ENCODE results near the gene SLC4A7. TPM values are rescaled to one million over a fixed set of nuclear protein-coding genes. Genes with fewer than 3 reads are reported as not detected.

Gene SLC4A7
- total and polyA plus RNA-seq, 2 donors (not counting 3 experiments of a cell fraction or from before 2014, with no cell fraction given), result 7.8 to 50.9 TPM

DNA sequence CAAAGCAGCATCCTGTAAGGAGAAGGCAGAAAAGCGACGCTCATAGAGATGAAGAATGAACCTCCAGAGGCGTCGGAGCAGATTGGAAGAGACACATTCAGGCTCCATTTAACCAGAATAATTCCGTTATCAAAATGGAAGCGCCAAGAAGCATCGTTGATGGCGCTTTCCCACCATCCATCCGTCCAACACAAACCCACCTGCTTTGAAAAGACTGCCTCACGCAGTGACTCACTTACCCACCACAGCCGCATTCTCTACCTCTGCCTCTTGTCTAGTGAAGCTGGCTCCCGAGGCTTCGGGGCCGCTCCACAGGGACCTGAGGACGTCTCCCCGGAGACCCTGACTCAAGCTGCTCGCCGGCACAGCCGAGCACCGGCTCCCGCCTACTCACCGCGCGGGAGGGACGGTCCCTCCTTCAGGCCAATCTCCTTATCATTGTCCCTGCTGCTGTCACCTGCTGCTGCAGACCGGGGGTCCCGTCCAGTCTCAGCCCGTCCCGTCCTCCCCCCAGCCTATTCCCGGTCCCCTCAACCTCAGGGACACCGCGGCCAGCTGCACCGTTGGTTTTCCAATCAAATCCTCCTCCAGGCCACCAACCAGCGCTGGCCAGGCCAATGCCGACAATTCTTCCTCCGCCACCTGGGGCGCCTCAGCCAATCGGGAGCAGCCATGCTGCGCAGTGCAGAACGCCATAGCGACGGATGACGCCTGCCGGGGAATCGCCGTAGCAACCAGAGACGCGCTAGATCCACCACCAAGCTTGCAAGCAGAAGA, 115.2 kb downstream of the SLC4A7 start, which contains the start of gene NEK10:
Gene NEK10, minus strand, starts transcription at position 553 of the 777 bp plus-strand sequence. CDS start 16,501 bp downstream, outside the sequence.
- peak; percentile 94 for DNase-seq (ENCODE audit: low read depth, low spot score)
- intact Hi-C loops (cut with micrococcal nuclease), result no loop called here

More for the DNA sequence above, 115.2 kb downstream of the SLC4A7 start, which contains the start of gene NEK10:
- H3K9me1 ChIP-seq (replicated peaks; ENCODE audit: control insufficient read depth, extremely low read depth, insufficient read depth, low read length), result no peaks in the 10 kb centered on the region
- H3K27me3 ChIP-seq (ENCODE audit: control insufficient read depth in 2 of 2, insufficient read depth in 2 of 2, low read length in 2 of 2), result no peaks in the 10 kb centered on the region
- no TSS peak for BruUV-seq (replicated peaks)
- H3K4me3 ChIP-seq (replicated peaks in 1 of 3; ENCODE audit: insufficient read depth in 1 of 3, low read depth in 1 of 3, low read length in 3 of 3), result peak within 1 kb of the TSS; percentile 24 to 65 (median 58)
- POLR2A ChIA-PET, result interaction anchor here (1.2 kb wide), 1 partner anchor 43 kb away, joined by 3 read pairs; no protein-coding TSS in a partner anchor
- no peaks in the 10 kb centered on the region for H3K9me3 ChIP-seq (replicated peaks; ENCODE audit: control insufficient read depth, insufficient read depth, low read length)
- CTCF ChIA-PET, result interaction anchor here (1.0 to 4.6 kb wide), 4 partner anchors 11 to 312 kb away, joined by 3 to 20 read pairs (median 8); no protein-coding TSS in a partner anchor
- no peaks in the 10 kb centered on the region for H4K20me1 ChIP-seq (replicated peaks; ENCODE audit: control insufficient read depth, extremely low read depth, insufficient read depth, low read length)
- TF ChIP-seq FOS (IDR thresholded peaks at IDR 0.05; ENCODE audit: borderline replicate concordance, insufficient read depth, low read length) (no peak), JUN (IDR thresholded peaks at IDR 0.05; ENCODE audit: borderline replicate concordance, insufficient read depth, insufficient read length, low read depth) (no peak), GATA2 (IDR thresholded peaks at IDR 0.05; ENCODE audit: insufficient read depth, insufficient read length, low read depth, low read length) (no peak), POLR2AphosphoS5 (IDR thresholded peaks at IDR 0.05; ENCODE audit: insufficient read depth, low read depth, low read length) (peak; percentile 82), POLR2A (IDR thresholded peaks at IDR 0.05; ENCODE audit: low read depth, low read length) (no peak), MYC (IDR thresholded peaks at IDR 0.05; ENCODE audit: low read depth, low read length) (no peak)
- TF ChIP-seq, protein P1, sequence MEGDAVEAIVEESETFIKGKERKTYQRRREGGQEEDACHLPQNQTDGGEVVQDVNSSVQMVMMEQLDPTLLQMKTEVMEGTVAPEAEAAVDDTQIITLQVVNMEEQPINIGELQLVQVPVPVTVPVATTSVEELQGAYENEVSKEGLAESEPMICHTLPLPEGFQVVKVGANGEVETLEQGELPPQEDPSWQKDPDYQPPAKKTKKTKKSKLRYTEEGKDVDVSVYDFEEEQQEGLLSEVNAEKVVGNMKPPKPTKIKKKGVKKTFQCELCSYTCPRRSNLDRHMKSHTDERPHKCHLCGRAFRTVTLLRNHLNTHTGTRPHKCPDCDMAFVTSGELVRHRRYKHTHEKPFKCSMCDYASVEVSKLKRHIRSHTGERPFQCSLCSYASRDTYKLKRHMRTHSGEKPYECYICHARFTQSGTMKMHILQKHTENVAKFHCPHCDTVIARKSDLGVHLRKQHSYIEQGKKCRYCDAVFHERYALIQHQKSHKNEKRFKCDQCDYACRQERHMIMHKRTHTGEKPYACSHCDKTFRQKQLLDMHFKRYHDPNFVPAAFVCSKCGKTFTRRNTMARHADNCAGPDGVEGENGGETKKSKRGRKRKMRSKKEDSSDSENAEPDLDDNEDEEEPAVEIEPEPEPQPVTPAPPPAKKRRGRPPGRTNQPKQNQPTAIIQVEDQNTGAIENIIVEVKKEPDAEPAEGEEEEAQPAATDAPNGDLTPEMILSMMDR (IDR thresholded peaks at IDR 0.05; ENCODE audit: extremely low read depth in 1 of 2, insufficient read depth in 1 of 2, low read depth in 1 of 2, low read length in 2 of 2), result peak in 1 of 2 donors; percentile 1
- dilution Hi-C loops (cut with MboI; ENCODE audit: extremely low pct_ligation_motif_present, low sequenced_read_pairs), result no loop called here
- H3K4me2 ChIP-seq (ENCODE audit: insufficient read depth, low read length), result peak within 1 kb of the TSS; percentile 86
- peak within 1 kb of the TSS; percentile 22 for H3K9ac ChIP-seq (replicated peaks; ENCODE audit: extremely low read depth, insufficient read depth, low read length)
- no peak within 1 kb of the TSS for H3K27ac ChIP-seq (ENCODE audit: insufficient read depth, low read depth, low read length)
- peaks cover 2% of the 10 kb centered on the region for H3K4me1 ChIP-seq (ENCODE audit: control insufficient read depth, extremely low read depth, insufficient read depth, low read length)
- H3K36me3 ChIP-seq (ENCODE audit: control insufficient read depth in 2 of 2, extremely low read depth in 1 of 2, insufficient read depth in 2 of 2, low read length in 2 of 2), result no peaks in the 10 kb centered on the region
- FAIRE-seq, result peak; percentile 85
- no peaks in the 10 kb centered on the region for H3K79me2 ChIP-seq (ENCODE audit: control insufficient read depth, insufficient read depth, low read length)
- peak within 1 kb of the TSS; percentile 57 for H2AFZ ChIP-seq (ENCODE audit: low read depth, low read length)

All from endothelial cell of umbilical vein (primary cell).